Astrocyte of the spinal cord (primary cell): ENCODE measurements around the gene ALDH1L2.

Experiments
- DNase-seq: peaks from one replicate; pipeline ENCODE4 v3.0.0; 2011; ENCODE audit warnings: low read depth, low spot score
- H3K4me3 ChIP-seq: 2 replicates; pipeline ENCODE4 v1.5.1; 2011; ENCODE audit warnings: low read depth, mild to moderate bottlenecking, low read length, moderate library complexity
- in situ Hi-C: cut with HindIII; loops from 2 replicates; pipeline ENCODE4 v1.10.0; 2017; ENCODE audit warnings: low sequenced_read_pairs
- TF ChIP-seq, protein P1 (sequence below): IDR thresholded peaks from 2 replicates; pipeline ENCODE4 v1.5.1; 2012; ENCODE audit warnings: low read depth, mild to moderate bottlenecking, low read length, inconsistent platforms

ALDH1L2 gene

DNA sequence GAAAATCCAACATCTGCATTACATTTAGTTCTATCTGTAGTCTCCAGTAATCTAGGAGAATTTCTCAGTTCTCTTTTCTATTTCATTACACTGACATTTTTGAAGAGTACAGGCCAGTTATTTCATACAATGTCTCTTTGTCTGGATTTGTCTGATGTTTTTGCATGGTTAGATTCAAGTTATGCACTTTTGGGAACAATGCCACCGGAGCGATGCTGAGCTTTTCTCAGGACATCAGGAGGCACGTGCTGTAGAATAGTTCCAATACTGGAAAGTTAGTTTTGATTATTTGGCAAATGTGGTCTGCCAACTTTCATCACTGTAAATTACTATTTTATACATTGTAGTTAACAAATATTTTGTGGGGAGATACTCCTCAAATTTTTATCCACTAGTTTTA is 43.1 kb downstream of the ALDH1L2 start:
- TF ChIP-seq, protein P1, sequence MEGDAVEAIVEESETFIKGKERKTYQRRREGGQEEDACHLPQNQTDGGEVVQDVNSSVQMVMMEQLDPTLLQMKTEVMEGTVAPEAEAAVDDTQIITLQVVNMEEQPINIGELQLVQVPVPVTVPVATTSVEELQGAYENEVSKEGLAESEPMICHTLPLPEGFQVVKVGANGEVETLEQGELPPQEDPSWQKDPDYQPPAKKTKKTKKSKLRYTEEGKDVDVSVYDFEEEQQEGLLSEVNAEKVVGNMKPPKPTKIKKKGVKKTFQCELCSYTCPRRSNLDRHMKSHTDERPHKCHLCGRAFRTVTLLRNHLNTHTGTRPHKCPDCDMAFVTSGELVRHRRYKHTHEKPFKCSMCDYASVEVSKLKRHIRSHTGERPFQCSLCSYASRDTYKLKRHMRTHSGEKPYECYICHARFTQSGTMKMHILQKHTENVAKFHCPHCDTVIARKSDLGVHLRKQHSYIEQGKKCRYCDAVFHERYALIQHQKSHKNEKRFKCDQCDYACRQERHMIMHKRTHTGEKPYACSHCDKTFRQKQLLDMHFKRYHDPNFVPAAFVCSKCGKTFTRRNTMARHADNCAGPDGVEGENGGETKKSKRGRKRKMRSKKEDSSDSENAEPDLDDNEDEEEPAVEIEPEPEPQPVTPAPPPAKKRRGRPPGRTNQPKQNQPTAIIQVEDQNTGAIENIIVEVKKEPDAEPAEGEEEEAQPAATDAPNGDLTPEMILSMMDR, result no peak
- in situ Hi-C loops, result no loop called here
- no peak overlapping the region for H3K4me3 ChIP-seq
- DNase-seq, result peak; percentile 33

DNA sequence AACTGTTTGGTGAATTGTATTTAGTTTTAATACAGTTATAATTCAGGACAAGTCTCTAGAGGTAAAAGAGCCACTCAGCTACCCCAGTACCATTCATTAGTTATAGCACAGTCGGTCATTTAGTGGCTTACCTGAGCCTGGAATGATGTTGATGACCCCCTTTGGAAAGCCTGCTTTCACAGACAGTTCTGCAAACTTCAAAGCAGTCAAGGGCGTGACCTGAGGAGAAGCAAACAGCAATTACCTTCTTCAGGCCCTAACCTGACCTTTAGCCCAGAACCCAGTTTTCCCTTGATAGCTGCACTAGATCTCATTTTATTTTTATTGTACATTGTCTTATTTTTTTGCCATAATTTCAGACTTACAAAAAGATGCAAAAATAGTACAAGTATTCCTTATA is 43.8 kb downstream of the ALDH1L2 start:
- no peak overlapping the region for H3K4me3 ChIP-seq
- no peak for DNase-seq
- in situ Hi-C loops, result no loop called here
- TF ChIP-seq, protein P1, result no peak

DNA sequence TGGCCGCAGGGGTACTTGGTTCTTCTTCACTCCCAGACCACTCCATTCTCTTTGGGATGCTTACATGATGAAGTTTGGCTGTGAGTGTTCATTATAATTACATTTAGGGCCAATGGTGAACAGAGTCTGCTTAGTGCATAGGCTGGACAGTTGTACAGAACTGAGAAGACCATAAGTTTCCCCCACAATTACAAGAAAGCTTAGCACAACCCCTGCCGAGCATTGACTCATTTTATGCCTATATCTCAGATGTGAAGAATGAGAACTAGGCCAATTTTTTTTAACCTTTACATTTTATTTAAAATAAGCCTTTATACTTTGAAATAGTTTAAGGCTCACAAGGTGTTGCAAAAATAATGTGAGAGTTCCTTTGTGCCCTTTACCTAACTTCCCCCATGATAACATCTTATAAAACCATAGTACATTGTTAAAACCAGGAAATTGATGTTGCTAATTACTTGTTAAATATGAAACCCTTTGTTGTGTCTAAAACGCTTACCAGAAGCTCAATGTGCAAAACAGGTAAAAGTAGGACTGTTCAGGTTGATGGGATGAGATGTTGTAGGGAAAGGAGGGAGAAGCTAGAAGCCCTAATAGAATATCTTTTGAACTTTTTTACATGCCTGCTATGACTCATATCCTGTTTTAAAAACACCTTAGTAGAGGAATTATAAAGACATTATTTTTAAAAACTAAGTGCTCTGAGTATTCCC is 47.2 kb downstream of the ALDH1L2 start:
- no peak overlapping the region for H3K4me3 ChIP-seq
- DNase-seq, result no peak
- TF ChIP-seq, protein P1, result no peak
- in situ Hi-C loops, result no loop called here

DNA sequence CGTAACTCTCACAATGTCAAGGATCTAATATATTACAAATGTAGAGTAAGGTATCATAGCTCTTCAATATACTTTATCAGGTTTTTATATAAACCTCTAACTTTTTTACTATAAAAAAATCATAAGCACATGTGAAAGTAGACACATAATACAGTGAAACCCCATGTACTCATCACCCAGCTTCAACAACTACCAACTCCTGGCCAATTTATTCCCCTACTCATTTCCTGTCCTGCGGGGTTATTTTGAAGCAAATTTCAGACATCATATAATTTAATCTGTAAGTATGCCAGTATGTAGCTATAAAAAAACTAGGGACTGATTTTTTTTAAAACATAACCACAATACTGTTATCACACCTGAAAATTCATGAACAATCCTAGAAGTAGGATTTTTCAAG is 50.4 kb downstream of the ALDH1L2 start:
- in situ Hi-C loops, result no loop called here
- TF ChIP-seq, protein P1, result no peak

DNA sequence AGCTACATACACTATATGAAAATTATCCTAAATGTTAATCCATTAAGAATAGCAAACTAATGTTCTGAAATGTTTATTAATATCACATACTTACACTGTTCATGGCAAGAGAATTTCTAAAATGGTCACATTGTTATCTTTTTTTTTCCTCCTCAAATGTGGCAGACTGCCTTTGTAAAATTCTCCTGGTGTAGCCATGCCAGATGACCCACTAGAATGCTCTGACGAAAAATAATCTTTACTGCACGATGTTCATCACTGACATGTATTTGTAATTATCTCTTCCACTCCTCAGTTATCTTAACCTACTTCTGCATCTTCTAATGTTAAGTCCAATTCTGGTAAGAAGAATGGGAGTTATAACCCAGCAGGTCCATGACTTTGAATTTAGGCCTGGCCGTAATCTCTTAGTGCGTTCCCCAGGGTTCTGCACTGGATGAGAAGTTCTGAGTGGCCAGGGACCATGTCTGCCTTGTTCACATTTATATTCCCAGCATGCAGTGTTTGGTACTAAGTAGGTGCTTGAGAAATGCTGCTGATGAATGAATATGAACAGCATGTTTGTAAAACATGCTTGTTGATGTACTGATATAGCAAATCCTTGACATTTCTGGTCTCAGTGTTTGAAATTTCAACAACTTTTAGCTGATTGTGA is 51.4 kb downstream of the ALDH1L2 start:
- no peak overlapping the region for H3K4me3 ChIP-seq
- in situ Hi-C loops, result no loop called here
- no peak for DNase-seq
- TF ChIP-seq, protein P1, result no peak

More for the DNA sequence above, 50.4 kb downstream of the ALDH1L2 start:
- DNase-seq, result no peak
- no peak overlapping the region for H3K4me3 ChIP-seq

DNA sequence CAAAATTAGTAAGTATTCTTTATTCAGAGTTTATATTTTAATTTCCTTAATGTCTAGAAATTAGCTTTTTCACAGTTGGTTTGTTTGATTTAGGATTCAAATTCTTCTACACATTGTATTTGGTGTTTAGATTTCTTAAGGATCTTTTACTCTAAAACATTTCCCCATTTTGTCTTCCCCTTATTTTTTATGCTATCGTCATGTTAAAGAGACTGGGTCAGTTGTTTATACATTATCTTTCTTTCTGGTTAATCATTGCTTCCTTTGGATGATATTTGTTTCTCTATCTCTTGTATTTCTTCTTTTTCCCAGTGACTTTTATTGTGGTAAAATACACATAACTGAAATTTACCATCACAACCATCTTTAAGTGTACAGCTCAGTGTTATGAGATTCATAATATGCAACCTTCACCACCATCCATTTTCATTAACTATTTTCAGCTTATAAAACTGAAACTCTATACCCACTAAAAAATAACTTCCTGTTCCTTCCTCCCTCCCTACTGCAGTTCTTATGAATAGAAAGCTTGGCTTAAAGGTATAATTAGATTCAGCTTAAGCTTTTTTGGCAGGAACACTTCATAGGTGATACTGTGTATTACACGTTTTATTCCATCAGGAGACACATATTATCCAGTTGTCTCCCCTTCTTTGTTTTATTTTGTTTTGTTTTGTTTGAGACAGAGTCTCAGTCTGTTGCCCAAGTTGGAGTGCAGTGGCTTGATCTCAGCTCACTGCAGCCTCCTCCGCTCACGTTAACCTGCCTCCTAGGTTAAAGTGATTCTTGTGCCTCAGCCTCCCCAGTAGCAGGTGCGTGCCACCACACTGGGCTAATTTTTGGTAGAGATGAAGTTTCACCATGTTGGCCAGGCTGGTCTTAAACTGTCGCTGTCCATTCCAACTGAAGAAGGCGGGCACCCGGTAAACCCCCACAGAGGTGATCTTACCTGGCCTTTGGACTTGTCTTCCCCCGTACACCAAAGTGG is 53.1 kb downstream of the ALDH1L2 start:
- no peak for DNase-seq
- in situ Hi-C loops, result no loop called here
- no peak overlapping the region for H3K4me3 ChIP-seq
- TF ChIP-seq, protein P1, result no peak
